RWPE2 (cell line): ENCODE measurements around the gene ARX.

Source experiments
- ATAC-seq: fragments of 200-7000 bp; cut with Tn5 transposase; 3 replicates; pipeline ENCODE4 v1.9.1; 2021; ENCODE audit warnings: low read depth
- DNase-seq: peaks from one replicate; pipeline ENCODE4 v3.0.0-alpha.2; 2020; ENCODE audit warnings: low spot score
- H3K27ac ChIP-seq: fragments of 450-650 bp; 2 replicates; pipeline ENCODE4 v1.5.1; 2017; ENCODE audit warnings: mild to moderate bottlenecking; ENCODE audit not compliant: poor library complexity, severe bottlenecking
- H3K27me3 ChIP-seq: fragments of 250-450 bp; sonication (Bioruptor Pico); 2 replicates; pipeline ENCODE4 v1.5.1; 2021; ENCODE audit warnings: mild to moderate bottlenecking, moderate library complexity; ENCODE audit not compliant: insufficient read depth, poor library complexity, severe bottlenecking
- H3K36me3 ChIP-seq: fragments of 250-450 bp; sonication (Bioruptor Pico); 2 replicates; pipeline ENCODE4 v1.5.1; 2020; ENCODE audit warnings: low read depth, mild to moderate bottlenecking, moderate library complexity
- H3K4me1 ChIP-seq: fragments of 250-450 bp; sonication (Bioruptor Pico); 2 replicates; pipeline ENCODE4 v1.5.1; 2021; ENCODE audit warnings: mild to moderate bottlenecking, moderate library complexity; ENCODE audit not compliant: insufficient read depth, poor library complexity, severe bottlenecking
- H3K4me3 ChIP-seq: fragments of 250-450 bp; sonication (Bioruptor Pico); 2 replicates; pipeline ENCODE4 v1.5.1; 2021; ENCODE audit warnings: mild to moderate bottlenecking, moderate library complexity; ENCODE audit not compliant: severe bottlenecking
- H3K9me3 ChIP-seq: fragments of 250-450 bp; sonication (Bioruptor Pico); 2 replicates; pipeline ENCODE4 v1.5.1; 2021; ENCODE audit warnings: mild to moderate bottlenecking, moderate library complexity; ENCODE audit not compliant: severe bottlenecking
- CTCF ChIP-seq: fragments of 450-650 bp; IDR thresholded peaks from one replicate; pipeline ENCODE4 v1.5.1; 2017; ENCODE audit warnings: mild to moderate bottlenecking, moderate library complexity; ENCODE audit not compliant: poor library complexity, severe bottlenecking

ARX gene

GRCh38 chrX:24955372-24955930, 60.3 kb downstream of the ARX start:
- DNase-seq (no peak), ATAC-seq (no peak)
- Histone ChIP-seq H3K27me3 (no peaks in the 10 kb centered on the region), H3K4me3 (no peak overlapping the region), H3K9me3 (no peaks in the 10 kb centered on the region), H3K27ac (no peak overlapping the region), H3K4me1 (no peaks in the 10 kb centered on the region), H3K36me3 (no peaks in the 10 kb centered on the region)
- TF ChIP-seq CTCF, result no peak

DNA sequence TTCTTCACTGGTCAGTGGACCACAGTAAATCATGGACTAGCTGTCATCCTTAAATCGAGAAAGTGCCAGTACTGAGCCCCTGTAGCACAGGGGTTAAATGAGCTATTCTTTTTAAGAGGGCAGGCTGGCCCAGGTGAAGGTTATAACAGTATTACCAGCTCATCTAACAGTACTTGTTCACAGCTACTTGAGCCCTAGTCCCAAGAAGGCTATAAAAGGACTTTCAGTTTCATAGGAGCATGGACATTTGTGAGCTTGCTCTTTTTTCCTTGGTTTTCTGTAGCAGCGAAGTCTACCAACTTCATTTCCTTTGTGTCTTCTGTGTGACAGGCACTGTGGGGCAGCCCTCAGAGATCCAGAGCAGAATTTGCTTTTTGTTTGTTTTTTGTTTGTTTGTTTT, 61.0 kb downstream of the ARX start:
- ATAC-seq (no peak), DNase-seq (no peak)
- Histone ChIP-seq H3K9me3 (no peaks in the 10 kb centered on the region), H3K27me3 (no peaks in the 10 kb centered on the region), H3K27ac (no peak overlapping the region), H3K4me3 (no peak overlapping the region), H3K4me1 (no peaks in the 10 kb centered on the region), H3K36me3 (no peaks in the 10 kb centered on the region)
- no peak for TF ChIP-seq CTCF
